IMR-90 (cell line): ENCODE results near the gene NUMA1. TPM values are rescaled to one million over a fixed set of nuclear protein-coding genes. Genes with fewer than 3 reads are reported as not detected.

ENCODE experiments used
- ATAC-seq: fragments of 200-7000 bp; cut with Tn5 transposase; 2 replicates; pipeline ENCODE4 v1.9.1; 2020; ENCODE audit warnings: low read depth, mild to moderate bottlenecking, moderate library complexity
- BruUV-seq: library from RNA; stranded (reverse); fragments of 400-500 nt; replicated peaks from 2 replicates; lab custom pipeline; 2021; lab: Mats Ljungman, UMichigan
- CTCF ChIA-PET: fragments of 300-600 bp; formaldehyde crosslinking; extraction: SDS; loops from one replicate; lab custom pipeline; 2021; ENCODE audit warnings: antibody characterized with exemption; lab: Yijun Ruan, JAX
- POLR2A ChIA-PET: fragments of 300-600 bp; sonication (Branson Sonifier 250); formaldehyde crosslinking; loops from one replicate; lab custom pipeline; 2022; ENCODE audit warnings: antibody characterized with exemption; ENCODE audit not compliant: unreplicated experiment; lab: Charles Lee
- DNase-seq: peaks from one replicate; pipeline ENCODE4 v3.0.0; 2013
- H2AFZ ChIP-seq: replicated peaks from 2 replicates; pipeline ENCODE3; 2013; ENCODE audit warnings: low read length, mild to moderate bottlenecking; ENCODE audit not compliant: poor library complexity
- H2AK5ac ChIP-seq: 2 replicates; pipeline ENCODE4 v1.6.1; 2013; ENCODE audit warnings: low read depth, low read length, inconsistent platforms
- H2AK9ac ChIP-seq: replicated peaks from 2 replicates; pipeline ENCODE3; 2013; ENCODE audit warnings: mild to moderate bottlenecking, low read depth, low read length, moderate library complexity; ENCODE audit not compliant: poor library complexity
- H2BK120ac ChIP-seq: 2 replicates; pipeline ENCODE4 v1.6.1; 2013; ENCODE audit warnings: low read depth, low read length, inconsistent platforms
- H2BK15ac ChIP-seq: 3 replicates; pipeline ENCODE4 v1.6.1; 2013; ENCODE audit warnings: low read depth, low read length, inconsistent platforms
- H2BK20ac ChIP-seq: 2 replicates; pipeline ENCODE4 v1.6.1; 2013; ENCODE audit warnings: low read depth, mild to moderate bottlenecking, inconsistent platforms, low read length, moderate library complexity
- H2BK5ac ChIP-seq: 2 replicates; pipeline ENCODE4 v1.6.1; 2013; ENCODE audit warnings: mild to moderate bottlenecking, low read depth, low read length, inconsistent platforms; ENCODE audit not compliant: poor library complexity, severe bottlenecking
- H3K14ac ChIP-seq: replicated peaks from 2 replicates; pipeline ENCODE4 v1.6.1; 2013; ENCODE audit warnings: low read depth, low read length, inconsistent platforms
- H3K18ac ChIP-seq: 2 replicates; pipeline ENCODE4 v1.6.1; 2013; ENCODE audit warnings: low read depth, low read length, control low read depth
- H3K23ac ChIP-seq: 2 replicates; pipeline ENCODE4 v1.6.1; 2013; ENCODE audit warnings: low read depth, low read length, inconsistent platforms
- H3K27ac ChIP-seq: 2 replicates; pipeline ENCODE4 v1.5.1; 2013; ENCODE audit warnings: mild to moderate bottlenecking, control low read depth, low read length; ENCODE audit not compliant: insufficient read depth
- H3K27me3 ChIP-seq: 2 replicates; pipeline ENCODE4 v1.6.1; 2013; ENCODE audit warnings: low read length; ENCODE audit not compliant: control insufficient read depth, insufficient read depth
- H3K36me3 ChIP-seq: 2 replicates; pipeline ENCODE4 v1.6.1; 2013; ENCODE audit warnings: low read length, mixed read lengths; ENCODE audit not compliant: control insufficient read depth, insufficient read depth
- H3K4ac ChIP-seq: 2 replicates; pipeline ENCODE4 v1.6.1; 2013; ENCODE audit warnings: low read depth, low read length, inconsistent platforms
- H3K4me1 ChIP-seq: 2 replicates; pipeline ENCODE4 v1.6.1; 2013; ENCODE audit warnings: low read length, mixed read lengths; ENCODE audit not compliant: control insufficient read depth, insufficient read depth
- H3K4me2 ChIP-seq: 2 replicates; pipeline ENCODE4 v1.6.1; 2013; ENCODE audit warnings: low read depth, mild to moderate bottlenecking, control low read depth, low read length, moderate library complexity
- H3K4me3 ChIP-seq: 2 replicates; pipeline ENCODE4 v1.5.1; 2013; ENCODE audit warnings: low read depth, mild to moderate bottlenecking, control low read depth, low read length, moderate library complexity; ENCODE audit not compliant: insufficient read depth
- H3K56ac ChIP-seq: 2 replicates; pipeline ENCODE4 v1.6.1; 2013; ENCODE audit warnings: low read length, inconsistent platforms; ENCODE audit not compliant: insufficient read depth; ENCODE audit errors: extremely low read depth
- H3K79me1 ChIP-seq, 2 experiments: 2 replicates each; pipeline ENCODE4 v1.6.1; 2013; ENCODE audit warnings: low read length in 2 of 2, inconsistent platforms in 1 of 2, low read depth in 1 of 2
- H3K9ac ChIP-seq: 2 replicates; pipeline ENCODE4 v1.6.1; 2013; ENCODE audit warnings: low read depth, low read length, control low read depth
- H3K9me1 ChIP-seq: 2 replicates; pipeline ENCODE4 v1.6.1; 2013; ENCODE audit warnings: low read length, inconsistent platforms; ENCODE audit not compliant: insufficient read depth
- H3K9me3 ChIP-seq: 2 replicates; pipeline ENCODE4 v1.6.1; 2013; ENCODE audit warnings: low read length; ENCODE audit not compliant: control insufficient read depth, insufficient read depth
- H4K20me1 ChIP-seq: 2 replicates; pipeline ENCODE4 v1.6.1; 2013; ENCODE audit warnings: low read length, inconsistent platforms; ENCODE audit not compliant: insufficient read depth
- H4K5ac ChIP-seq: 2 replicates; pipeline ENCODE4 v1.6.1; 2013; ENCODE audit warnings: mild to moderate bottlenecking, low read depth, low read length, control low read depth
- H4K8ac ChIP-seq, 2 experiments: 2 replicates each; pipeline ENCODE4 v1.6.1; 2013; ENCODE audit warnings: low read depth in 2 of 2, low read length in 2 of 2, control low read depth in 1 of 2, inconsistent platforms in 1 of 2
- H4K91ac ChIP-seq: 2 replicates; pipeline ENCODE4 v1.6.1; 2013; ENCODE audit warnings: low read depth, low read length, inconsistent platforms; ENCODE audit not compliant: insufficient read depth
- BHLHE40 ChIP-seq: fragments of 150-350 bp; IDR thresholded peaks from 2 replicates; pipeline ENCODE4 v1.6.1; 2016; ENCODE audit warnings: mild to moderate bottlenecking, low read depth, low read length
- CEBPB ChIP-seq: IDR thresholded peaks from 2 replicates; pipeline ENCODE4 v1.6.1; 2012; ENCODE audit warnings: low read depth, low read length, improper control_type of control experiment
- CHD1 ChIP-seq: IDR thresholded peaks from 2 replicates; pipeline ENCODE4 v1.6.1; 2012; ENCODE audit warnings: low read depth, low read length, improper control_type of control experiment
- CTCF ChIP-seq: conservative IDR thresholded peaks from 2 replicates; pipeline ENCODE4 v1.5.1; 2012; ENCODE audit warnings: mild to moderate bottlenecking, low read depth, low read length, improper control_type of control experiment
- ELK1 ChIP-seq: fragments of 150-350 bp; IDR thresholded peaks from 2 replicates; pipeline ENCODE4 v1.6.1; 2016; ENCODE audit warnings: low read depth, mild to moderate bottlenecking, low read length, moderate library complexity, borderline replicate concordance
- FOS ChIP-seq: fragments of 150-350 bp; IDR thresholded peaks from 2 replicates; pipeline ENCODE4 v1.6.1; 2016; ENCODE audit warnings: low read depth, low read length
- MAFK ChIP-seq: IDR thresholded peaks from 2 replicates; pipeline ENCODE4 v1.6.1; 2012; ENCODE audit warnings: low read depth, low read length, improper control_type of control experiment
- MAZ ChIP-seq: IDR thresholded peaks from 2 replicates; pipeline ENCODE4 v1.6.1; 2012; ENCODE audit warnings: low read depth, mild to moderate bottlenecking, low read length, improper control_type of control experiment, moderate library complexity, borderline replicate concordance
- MXI1 ChIP-seq: IDR thresholded peaks from 2 replicates; pipeline ENCODE4 v1.6.1; 2012; ENCODE audit warnings: low read depth, mild to moderate bottlenecking, low read length, moderate library complexity, borderline replicate concordance
- NFE2L2 ChIP-seq: fragments of 150-350 bp; IDR thresholded peaks from 2 replicates; pipeline ENCODE4 v1.6.1; 2016; ENCODE audit warnings: low read depth, mild to moderate bottlenecking, low read length
- POLR2A ChIP-seq: IDR thresholded peaks from 2 replicates; pipeline ENCODE4 v1.6.1; 2012; ENCODE audit warnings: mild to moderate bottlenecking, low read depth, low read length
- RAD21 ChIP-seq: IDR thresholded peaks from 2 replicates; pipeline ENCODE4 v1.6.1; 2012; ENCODE audit warnings: low read length, improper control_type of control experiment
- RCOR1 ChIP-seq: IDR thresholded peaks from 2 replicates; pipeline ENCODE4 v1.6.1; 2012; ENCODE audit warnings: mild to moderate bottlenecking, low read length, improper control_type of control experiment; ENCODE audit not compliant: insufficient replicate concordance
- RFX5 ChIP-seq: IDR thresholded peaks from 2 replicates; pipeline ENCODE4 v1.8.0; 2012; ENCODE audit warnings: low read depth, mild to moderate bottlenecking, low read length, moderate library complexity
- SMC3 ChIP-seq: fragments of 150-350 bp; IDR thresholded peaks from 2 replicates; pipeline ENCODE4 v1.6.1; 2016; ENCODE audit warnings: low read depth, mild to moderate bottlenecking, antibody characterized with exemption, low read length, moderate library complexity
- WGBS, 2 experiments: methylation state at CpG; one replicate each; pipeline versions ENCODE4 v1.1.5 to v1.1.7; 2013; ENCODE audit warnings: missing lambda C conversion rate in 2 of 2; ENCODE audit not compliant: insufficient read length in 1 of 2; ENCODE audit errors: extremely low coverage in 2 of 2; 5-methylcytosine and 5-hydroxymethylcytosine counted together
- dilution Hi-C: fragments of 300-500 bp; cut with HindIII; formaldehyde crosslinking; loops from one replicate; pipeline ENCODE4 v1.14.3; 2018; ENCODE audit warnings: low sequenced_read_pairs; ENCODE audit not compliant: unreplicated experiment
- in situ Hi-C: fragments of 300-500 bp; cut with MboI; formaldehyde crosslinking; loops from 3 replicates; pipeline ENCODE4 v1.14.3; 2019; ENCODE audit warnings: low sequenced_read_pairs, inconsistent platforms, mixed read lengths
- intact Hi-C: fragments of 100-400 bp; cut with micrococcal nuclease; formaldehyde crosslinking; loops from 2 replicates; pipeline ENCODE4 v1.10.0; 2022
- polyA plus RNA-seq, 3 experiments: library from polyadenylated mRNA; depleted of rRNA; stranded (reverse); fragments of >200 nt; gene quantifications; 2 replicates each; pipeline ENCODE4 v1.2.3, GENCODE V29; 2012; ENCODE audit warnings: low replicate concordance in 1 of 3
- total RNA-seq: library from RNA; depleted of rRNA; stranded (reverse); fragments of >200 nt; gene quantifications from 2 replicates; pipeline ENCODE4 v1.2.3, GENCODE V29; 2012
- TF ChIP-seq, protein P1 (sequence below): fragments of 150-350 bp; IDR thresholded peaks from 2 replicates; pipeline ENCODE4 v1.6.1; 2017; ENCODE audit warnings: mild to moderate bottlenecking, antibody characterized with exemption, low read length, low read depth

The NUMA1 gene
- total and polyA plus RNA-seq, 2 of the 4 experiments (the other 2 are of a cell fraction): 61.7 to 97.0 TPM

- no peak overlapping the region for H4K91ac ChIP-seq
- no peak overlapping the region for H3K4me3 ChIP-seq
- H3K14ac ChIP-seq: no peak overlapping the region
- BruUV-seq: no TSS peak
- peaks cover 5% of the 10 kb centered on the region for H3K4me1 ChIP-seq
- no peak overlapping the region for H3K56ac ChIP-seq
- no peak overlapping the region for H3K9ac ChIP-seq
- peaks cover 8 to 17% of the 10 kb centered on the region in 2 experiments; a peak in 2 of 4 replicates for H3K79me1 ChIP-seq
- no peak overlapping the region for H2AFZ ChIP-seq
- H3K9me1 ChIP-seq: peaks cover 20% of the 10 kb centered on the region
- no peak overlapping the region for H3K27ac ChIP-seq
- in situ Hi-C loops (no loop called here), intact Hi-C loops (no loop called here), dilution Hi-C loops (no loop called here)
- no peak overlapping the region for H3K4ac ChIP-seq
- ChIA-PET POLR2A (no interaction called here), CTCF (no interaction called here)
- no peak overlapping the region for H3K18ac ChIP-seq
- no peak overlapping the region for H2BK5ac ChIP-seq
- H2BK20ac ChIP-seq: no peak overlapping the region
- H3K4me2 ChIP-seq: no peak overlapping the region
- H4K5ac ChIP-seq: no peak overlapping the region
- whole genome bisulfite sequencing, 2 experiments: no CpG with 5 or more reads among the region's 3 CpGs
- H2BK120ac ChIP-seq: no peak overlapping the region
- ATAC-seq (no peak), DNase-seq (no peak)
- no peak overlapping the region for H2BK15ac ChIP-seq
- H3K23ac ChIP-seq: no peak overlapping the region
- no peak overlapping the region for H2AK5ac ChIP-seq
- H3K9me3 ChIP-seq: no peaks in the 10 kb centered on the region
- TF ChIP-seq CTCF (no peak), POLR2A (no peak), CHD1 (no peak), BHLHE40 (no peak), MAFK (no peak), SMC3 (no peak), RAD21 (no peak), FOS (no peak), RFX5 (no peak), ELK1 (no peak), RCOR1 (no peak), MAZ (no peak), CEBPB (no peak), NFE2L2 (no peak), MXI1 (no peak)
- TF ChIP-seq, protein P1, sequence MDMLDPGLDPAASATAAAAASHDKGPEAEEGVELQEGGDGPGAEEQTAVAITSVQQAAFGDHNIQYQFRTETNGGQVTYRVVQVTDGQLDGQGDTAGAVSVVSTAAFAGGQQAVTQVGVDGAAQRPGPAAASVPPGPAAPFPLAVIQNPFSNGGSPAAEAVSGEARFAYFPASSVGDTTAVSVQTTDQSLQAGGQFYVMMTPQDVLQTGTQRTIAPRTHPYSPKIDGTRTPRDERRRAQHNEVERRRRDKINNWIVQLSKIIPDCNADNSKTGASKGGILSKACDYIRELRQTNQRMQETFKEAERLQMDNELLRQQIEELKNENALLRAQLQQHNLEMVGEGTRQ: no peak
- H3K36me3 ChIP-seq: peaks cover 6% of the 10 kb centered on the region
- no peaks in the 10 kb centered on the region for H3K27me3 ChIP-seq
- no peak overlapping the region for H2AK9ac ChIP-seq
- H4K20me1 ChIP-seq: peaks cover 11% of the 10 kb centered on the region; the same call in 1 of the 2 replicates
- H4K8ac ChIP-seq: no peak overlapping the region
Measured at GRCh38 chr11:71990701-71991100, 89.6 kb downstream of the NUMA1 start.
